ENCODE data around the gene HTT-AS.

GRCh38 chr4:3108211-3108610 is 33.9 kb upstream of the HTT-AS start:
- TF ChIP-seq CTCF (IDR thresholded peaks at IDR 0.05) (no peak), POLR2A (IDR thresholded peaks at IDR 0.05) (no peak)
